Right lobe of liver (tissue), 4 donors: ENCODE measurements around the gene HPX.

Experiments
- CTCF ChIP-seq, 4 donors: fragments of 200-600 bp in 3 of 4; fragments of 450-650 bp in 1 of 4; IDR thresholded peaks; one replicate each; pipeline versions ENCODE4 v1.5.1 to v1.8.0; 2016 to 2022; ENCODE audit warnings: antibody characterized with exemption in 4 of 4, mild to moderate bottlenecking in 2 of 4
- POLR2A ChIP-seq: fragments of 450-650 bp; IDR thresholded peaks from one replicate; pipeline ENCODE4 v1.6.1; 2017; ENCODE audit warnings: antibody characterized with exemption, mild to moderate bottlenecking
- donor health status: DM: no; HTN: no; CAD: no.
- donor health status: DM: no; HTN: no; CAD: no.
- donor health status: DM: no; HTN: yes; CAD: no.

- TF ChIP-seq CTCF (IDR thresholded peaks at IDR 0.05) (no peak), POLR2A (no peak)
Measured at GRCh38 chr11:6402561-6402981, 38.2 kb downstream of the HPX start.
